Liver (tissue), 3 donors: ENCODE measurements around the gene ADCY9.

Experiments
- CTCF ChIP-seq: fragments of 150-350 bp; IDR thresholded peaks from 2 replicates; pipeline ENCODE4 v1.5.1; 2017; ENCODE audit warnings: improper control_type of control experiment, low read depth, low read length; ENCODE audit not compliant: missing input control
- JUND ChIP-seq, 2 donors: IDR thresholded peaks; 2 replicates each; pipeline ENCODE4 v1.6.1; 2016; ENCODE audit warnings: antibody characterized with exemption in 2 of 2
- RAD21 ChIP-seq, 2 donors: IDR thresholded peaks; 2 replicates each; pipeline ENCODE4 v1.6.1; 2016; ENCODE audit warnings: antibody characterized with exemption in 2 of 2, mild to moderate bottlenecking in 2 of 2
- donor health status: healthy.
- donor health status: healthy.

GRCh38 chr16:4081047-4081446, 35.2 kb downstream of the ADCY9 start:
- TF ChIP-seq CTCF (no peak), RAD21 (IDR thresholded peaks at IDR 0.05) (no peak), JUND (IDR thresholded peaks at IDR 0.05) (no peak)
